B cell (primary cell): Measurements from ENCODE around the gene ZSWIM6.

Source experiments
- CTCF ChIP-seq: fragments of 200-600 bp; IDR thresholded peaks from one replicate; pipeline ENCODE4 v1.8.0; 2022; ENCODE audit warnings: antibody characterized with exemption, mild to moderate bottlenecking
- EZH2 ChIP-seq: IDR thresholded peaks from 2 replicates; pipeline ENCODE4 v1.6.1; 2012; ENCODE audit warnings: borderline replicate concordance, low read depth, mild to moderate bottlenecking, moderate library complexity, low read length; ENCODE audit not compliant: insufficient read depth, poor library complexity, severe bottlenecking

DNA sequence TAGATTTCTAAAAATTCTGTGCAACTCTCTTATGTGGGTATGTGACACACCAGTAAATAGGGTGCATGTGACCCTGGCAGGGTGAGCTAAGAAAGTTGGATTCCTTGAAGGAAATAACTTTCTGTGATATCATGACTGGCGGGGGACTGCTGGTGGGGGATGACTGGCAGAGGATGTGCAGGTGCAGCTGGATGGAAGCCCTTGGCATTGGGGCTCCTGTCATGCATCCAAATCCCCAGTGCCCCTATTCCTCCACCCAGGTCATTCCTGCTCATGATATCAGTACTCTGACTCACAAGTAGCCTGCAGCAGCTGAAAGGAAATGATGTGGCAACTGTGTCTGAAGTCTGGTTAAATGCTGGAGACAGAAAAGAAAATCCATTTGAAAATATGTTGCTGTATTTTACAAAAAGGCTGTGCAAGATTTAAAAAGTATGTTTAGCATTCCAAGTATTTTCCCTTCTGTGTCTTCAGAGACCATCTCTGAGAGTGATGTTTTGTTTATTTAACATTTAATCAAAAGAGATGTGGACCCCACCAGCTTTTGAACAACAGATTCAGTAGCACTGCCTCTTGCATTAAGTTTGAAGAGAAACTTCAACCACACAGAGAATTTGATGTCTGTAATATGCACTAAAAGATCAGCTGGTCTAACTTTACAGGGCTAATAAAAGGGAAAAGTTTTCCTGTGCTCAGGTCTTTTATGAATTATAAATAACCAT is 17.9 kb upstream of the ZSWIM6 start:
- TF ChIP-seq CTCF (no peak), EZH2 (no peak)
